GM12865 (cell line): Measurements from ENCODE around the gene POP4.

Experiments used
- DNase-seq: peaks from one replicate; pipeline ENCODE4 v3.0.0; 2010; ENCODE audit warnings: low read depth
- H3K4me3 ChIP-seq: 2 replicates; pipeline ENCODE4 v1.5.1; 2011; ENCODE audit warnings: mild to moderate bottlenecking, low read depth, low read length, control low read depth
- CTCF ChIP-seq: IDR thresholded peaks from 2 replicates; pipeline ENCODE4 v1.5.1; 2011; ENCODE audit warnings: low read length, control low read depth, low read depth, inconsistent platforms; ENCODE audit not compliant: insufficient read depth; ENCODE audit errors: missing control alignments

POP4 gene

GRCh38 chr19:29563486-29564101 is 42.5 kb upstream of the POP4 start:
- TF ChIP-seq CTCF: no peak
- no peak for DNase-seq

GRCh38 chr19:29564574-29565005 is 41.5 kb upstream of the POP4 start:
- H3K4me3 ChIP-seq: no peak overlapping the region
- DNase-seq: no peak
- TF ChIP-seq CTCF: no peak

More at GRCh38 chr19:29563486-29564101, 42.5 kb upstream of the POP4 start:
- H3K4me3 ChIP-seq: no peak overlapping the region

- DNase-seq: no peak
- H3K4me3 ChIP-seq: no peak overlapping the region
- no peak for TF ChIP-seq CTCF
These were observed 40.9 kb upstream of the POP4 start for GRCh38 chr19:29565171-29565570.

GRCh38 chr19:29566496-29567054 is 39.5 kb upstream of the POP4 start:
- H3K4me3 ChIP-seq: no peak overlapping the region
- no peak for TF ChIP-seq CTCF
- DNase-seq: no peak

GRCh38 chr19:29567366-29567915 is 38.6 kb upstream of the POP4 start:
- no peak for DNase-seq
- H3K4me3 ChIP-seq: no peak overlapping the region
- no peak for TF ChIP-seq CTCF

GRCh38 chr19:29568036-29569025 is 37.8 kb upstream of the POP4 start:
- DNase-seq: no peak
- no peak for TF ChIP-seq CTCF

More at GRCh38 chr19:29568036-29569025, 37.8 kb upstream of the POP4 start:
- H3K4me3 ChIP-seq: no peak overlapping the region
